NCI-H2196 treated with DMSO at 0.1 percent for 48 hours (cell line): ENCODE measurements around the gene HOMER3.
A peak's percentile ranks its signal among the peaks of the same experiment; 100 is the strongest.
"Not testable (repeated sequence)": the region's sequence is repeated elsewhere in the genome, so short reads cannot be mapped to it uniquely, and the experiment has no call there.

ENCODE experiments used
- DNase-seq: peaks from one replicate; lab custom pipeline; 2025; ENCODE audit not compliant: unreplicated experiment; lab: John Stamatoyannopoulos, UW

Gene HOMER3

GRCh38 chr19:18928018-18928805 lies 12.8 kb downstream of the HOMER3 start:
- no peak for DNase-seq

- no peak for DNase-seq
Observed at GRCh38 chr19:18924684-18925213, 16.3 kb downstream of the HOMER3 start.

- no peak for DNase-seq
Observed at GRCh38 chr19:18922228-18922985, 18.6 kb downstream of the HOMER3 start.

GRCh38 chr19:18921593-18921992 lies 19.4 kb downstream of the HOMER3 start:
- no peak for DNase-seq

- DNase-seq = no peak
Observed at GRCh38 chr19:18920400-18920799, 20.6 kb downstream of the HOMER3 start.

- no peak for DNase-seq
Observed at GRCh38 chr19:18919900-18920214, 21.2 kb downstream of the HOMER3 start.

- peak; percentile 99 for DNase-seq
Observed at GRCh38 chr19:18919086-18919899, 21.7 kb downstream of the HOMER3 start, which contains the start of the genes COPE and DDX49. COPE (minus strand) TSS chr19:18919387; CDS start chr19:18919348, 39 bp downstream. DDX49 (plus strand) TSS chr19:18919715; CDS start chr19:18919742, 27 bp downstream.

- DNase-seq = not testable (repeated sequence)
Observed at GRCh38 chr19:18917593-18917992, 23.4 kb downstream of the HOMER3 start.

- peak; percentile 45 for DNase-seq
Observed at GRCh38 chr19:18915639-18916038, 25.4 kb downstream of the HOMER3 start.

- no peak for DNase-seq
Observed at GRCh38 chr19:18913466-18913865, 27.6 kb downstream of the HOMER3 start.

GRCh38 chr19:18912933-18913332 lies 28.1 kb downstream of the HOMER3 start:
- no peak for DNase-seq

GRCh38 chr19:18910801-18911436 lies 30.1 kb downstream of the HOMER3 start:
- DNase-seq = no peak

GRCh38 chr19:18910010-18910409 lies 31.0 kb downstream of the HOMER3 start:
- DNase-seq = no peak

GRCh38 chr19:18908917-18909619 lies 31.9 kb downstream of the HOMER3 start:
- no peak for DNase-seq

GRCh38 chr19:18906605-18907519 lies 34.2 kb downstream of the HOMER3 start:
- DNase-seq = no peak

GRCh38 chr19:18905513-18906236 lies 35.3 kb downstream of the HOMER3 start:
- no peak for DNase-seq

GRCh38 chr19:18905058-18905456 lies 36.0 kb downstream of the HOMER3 start:
- DNase-seq = no peak

GRCh38 chr19:18904334-18905057 lies 36.5 kb downstream of the HOMER3 start:
- no peak for DNase-seq
